GM21381 (cell line): ENCODE measurements around the gene OSBPL8.

Experiments
- ATAC-seq: cut with Tn5 transposase; IDR thresholded peaks from one replicate; pipeline ENCODE4 v1.9.1; 2021; ENCODE audit warnings: mild to moderate bottlenecking, moderate library complexity; ENCODE audit not compliant: unreplicated experiment

Gene OSBPL8

GRCh38 chr12:76558684-76559399 lies 729 bp downstream of the OSBPL8 start:
- peak; percentile 58 for ATAC-seq

- no peak for ATAC-seq
These were observed 3.2 kb downstream of the OSBPL8 start for GRCh38 chr12:76556368-76556767.

GRCh38 chr12:76555797-76556196 lies 3.8 kb downstream of the OSBPL8 start:
- ATAC-seq = no peak

- ATAC-seq = no peak
These were observed 4.3 kb downstream of the OSBPL8 start for GRCh38 chr12:76555231-76555767.

- ATAC-seq = no peak
These were observed 5.0 kb downstream of the OSBPL8 start for GRCh38 chr12:76554405-76555230.

- no peak for ATAC-seq
These were observed 7.1 kb downstream of the OSBPL8 start for GRCh38 chr12:76552343-76552938.

GRCh38 chr12:76551482-76551888 lies 8.1 kb downstream of the OSBPL8 start:
- ATAC-seq = no peak

GRCh38 chr12:76549131-76549530 lies 10.4 kb downstream of the OSBPL8 start:
- no peak for ATAC-seq

- no peak for ATAC-seq
These were observed 11.2 kb downstream of the OSBPL8 start for GRCh38 chr12:76548222-76548837.

GRCh38 chr12:76547526-76547925 lies 12.0 kb downstream of the OSBPL8 start:
- ATAC-seq = no peak

- no peak for ATAC-seq
These were observed 12.7 kb downstream of the OSBPL8 start for GRCh38 chr12:76546889-76547288.

GRCh38 chr12:76545486-76545885 lies 14.1 kb downstream of the OSBPL8 start:
- no peak for ATAC-seq

- ATAC-seq = no peak
These were observed 14.8 kb downstream of the OSBPL8 start for GRCh38 chr12:76544601-76545261.

GRCh38 chr12:76543813-76544347 lies 15.7 kb downstream of the OSBPL8 start:
- no peak for ATAC-seq

GRCh38 chr12:76542908-76543307 lies 16.7 kb downstream of the OSBPL8 start:
- ATAC-seq = no peak

GRCh38 chr12:76539727-76540126 lies 19.8 kb downstream of the OSBPL8 start:
- no peak for ATAC-seq

- no peak for ATAC-seq
These were observed 21.6 kb downstream of the OSBPL8 start for GRCh38 chr12:76537923-76538322.

- no peak for ATAC-seq
These were observed 23.0 kb downstream of the OSBPL8 start for GRCh38 chr12:76536546-76536945.

GRCh38 chr12:76535170-76535569 lies 24.4 kb downstream of the OSBPL8 start:
- no peak for ATAC-seq

- ATAC-seq = no peak
These were observed 26.2 kb downstream of the OSBPL8 start for GRCh38 chr12:76533331-76533730.
